NCI-H1092 (cell line): ENCODE measurements around the gene CAMK2G.
"Not testable (repeated sequence)": the region's sequence is repeated elsewhere in the genome, so short reads cannot be mapped to it uniquely, and the experiment has no call there.

ENCODE experiments used
- DNase-seq: peaks from one replicate; lab custom pipeline; 2025; lab: John Stamatoyannopoulos, UW

CAMK2G gene

DNA sequence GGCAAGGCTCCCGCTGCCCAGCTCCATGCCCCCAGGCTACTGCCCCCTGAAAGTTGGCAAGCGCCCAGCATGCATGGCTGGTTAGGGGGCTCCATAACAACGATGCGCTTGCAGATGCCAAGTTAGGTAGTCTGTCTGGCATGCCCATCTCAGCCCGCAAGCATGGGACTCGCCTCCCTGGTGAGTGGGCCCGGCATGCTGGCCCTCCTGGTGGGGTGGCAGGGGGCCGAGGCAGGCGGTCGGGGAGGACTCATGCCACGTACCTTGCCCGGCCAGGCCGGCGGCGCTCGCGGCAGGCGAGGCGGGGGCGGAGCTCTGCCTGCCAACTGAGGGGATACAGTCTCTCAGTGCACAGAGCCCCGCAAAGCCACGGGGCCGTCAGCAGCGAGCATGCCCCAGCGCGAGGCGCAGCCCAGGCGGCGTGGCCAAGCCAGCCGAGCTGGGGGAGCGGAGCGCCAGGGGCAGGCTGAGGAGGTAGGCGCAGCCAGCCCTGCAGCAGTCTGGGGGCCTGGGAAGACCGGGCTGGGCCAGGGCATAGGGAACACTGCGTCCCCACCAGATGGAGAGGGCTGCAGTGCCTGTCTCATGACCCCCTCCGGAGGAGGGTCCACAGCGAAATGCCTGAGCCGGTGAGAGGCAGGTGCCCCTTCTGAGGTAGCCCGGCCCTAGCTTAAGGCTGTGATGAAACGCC is 34.9 kb downstream of the CAMK2G start:
- DNase-seq = no peak

DNA sequence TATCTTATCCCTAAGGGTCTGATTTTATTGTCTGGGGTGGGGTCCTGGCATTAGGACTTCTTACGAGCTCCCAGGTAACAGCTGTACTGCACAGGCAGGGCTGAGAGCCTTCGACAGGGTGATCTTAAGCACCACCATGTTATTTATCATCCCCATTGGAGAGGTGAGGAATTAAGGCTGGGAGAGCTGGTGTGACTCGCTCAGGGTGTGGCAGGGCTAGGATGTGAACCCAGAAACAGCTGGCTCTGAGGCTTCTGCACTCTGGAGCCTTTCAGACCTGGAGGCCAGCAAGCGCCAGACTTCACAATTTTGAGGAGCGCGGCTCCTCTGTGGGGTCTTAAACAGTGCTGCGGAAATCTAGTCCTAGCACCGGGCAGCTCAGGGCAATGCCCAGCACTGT is 35.5 kb downstream of the CAMK2G start:
- DNase-seq = no peak

DNA sequence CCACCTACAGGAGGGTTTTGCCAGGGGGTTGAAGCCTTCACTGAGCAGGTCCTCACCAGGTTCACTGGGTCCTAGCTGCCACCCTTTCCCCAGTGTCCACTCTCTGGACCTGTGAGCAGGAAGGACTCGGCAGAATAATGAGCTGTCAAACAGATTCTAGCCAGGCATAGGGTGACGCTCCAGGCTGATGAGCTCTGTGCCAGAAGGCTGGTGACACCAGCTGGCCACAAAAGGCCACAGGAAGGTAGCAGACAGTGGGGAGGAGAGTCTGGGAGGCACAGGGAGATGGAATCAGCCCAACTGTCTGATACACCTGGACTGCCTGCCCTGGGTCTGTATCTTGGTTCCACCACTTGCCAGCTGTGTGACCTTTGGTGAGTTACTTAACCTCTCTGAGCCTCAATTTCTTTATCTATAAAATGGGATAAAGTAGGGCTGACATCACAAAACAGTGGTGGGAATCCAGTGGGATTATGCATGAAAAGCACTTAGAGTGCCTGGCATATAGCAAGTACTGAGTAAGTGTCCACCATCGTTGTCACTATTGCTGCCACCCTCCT is 36.3 kb downstream of the CAMK2G start:
- DNase-seq = no peak

- DNase-seq = no peak
Measured at GRCh38 chr10:73837072-73837471, 37.3 kb downstream of the CAMK2G start.

DNA sequence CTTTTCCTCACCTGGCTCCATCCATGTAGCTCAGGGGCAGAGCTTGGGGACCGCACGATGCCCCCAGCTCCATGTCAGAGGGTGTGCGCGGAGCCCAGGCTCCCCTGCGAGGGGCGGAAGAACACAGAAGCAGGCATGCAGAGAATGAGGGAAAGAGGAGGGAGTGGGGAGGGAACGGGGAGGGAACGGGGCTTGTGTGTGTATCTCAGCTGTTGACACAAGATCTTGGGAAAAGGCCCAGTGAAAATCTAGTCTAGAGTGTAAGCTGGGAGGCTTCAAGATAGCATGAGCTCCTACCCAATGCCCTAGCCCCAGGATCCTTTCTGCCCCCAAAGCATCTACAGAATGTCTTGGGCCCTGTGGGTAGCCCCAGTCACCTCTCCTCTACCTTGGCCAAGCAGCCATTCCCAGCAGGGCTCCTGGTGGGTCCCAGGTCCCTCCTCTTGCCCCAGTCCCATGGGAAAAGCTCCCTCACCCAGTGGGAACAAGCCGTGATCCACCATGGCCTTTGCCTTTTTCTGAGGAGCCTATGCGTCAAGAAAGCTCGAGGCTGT is 37.9 kb downstream of the CAMK2G start:
- DNase-seq = no peak

GRCh38 chr10:73829090-73829489 is 45.3 kb downstream of the CAMK2G start:
- not testable (repeated sequence) for DNase-seq

DNA sequence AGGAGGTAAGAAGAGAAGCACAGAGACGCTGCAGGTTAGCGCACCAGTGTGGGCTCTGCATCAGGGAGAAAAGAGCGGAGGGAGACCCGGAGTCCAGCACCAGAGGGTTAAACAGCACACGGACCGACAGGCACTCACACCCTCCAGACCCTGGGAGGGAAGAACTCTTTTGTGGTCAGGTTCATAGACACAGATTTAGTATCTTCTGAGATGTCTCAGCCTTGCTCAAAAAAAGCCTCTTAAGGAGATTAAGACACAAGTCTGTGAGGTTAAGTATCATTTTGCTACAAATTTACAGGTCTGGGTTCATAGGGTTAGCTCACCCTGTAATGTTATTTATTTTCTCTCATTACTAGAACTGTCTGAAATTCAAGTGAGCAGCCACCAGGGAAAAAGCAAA is 46.2 kb downstream of the CAMK2G start:
- DNase-seq = no peak

DNA sequence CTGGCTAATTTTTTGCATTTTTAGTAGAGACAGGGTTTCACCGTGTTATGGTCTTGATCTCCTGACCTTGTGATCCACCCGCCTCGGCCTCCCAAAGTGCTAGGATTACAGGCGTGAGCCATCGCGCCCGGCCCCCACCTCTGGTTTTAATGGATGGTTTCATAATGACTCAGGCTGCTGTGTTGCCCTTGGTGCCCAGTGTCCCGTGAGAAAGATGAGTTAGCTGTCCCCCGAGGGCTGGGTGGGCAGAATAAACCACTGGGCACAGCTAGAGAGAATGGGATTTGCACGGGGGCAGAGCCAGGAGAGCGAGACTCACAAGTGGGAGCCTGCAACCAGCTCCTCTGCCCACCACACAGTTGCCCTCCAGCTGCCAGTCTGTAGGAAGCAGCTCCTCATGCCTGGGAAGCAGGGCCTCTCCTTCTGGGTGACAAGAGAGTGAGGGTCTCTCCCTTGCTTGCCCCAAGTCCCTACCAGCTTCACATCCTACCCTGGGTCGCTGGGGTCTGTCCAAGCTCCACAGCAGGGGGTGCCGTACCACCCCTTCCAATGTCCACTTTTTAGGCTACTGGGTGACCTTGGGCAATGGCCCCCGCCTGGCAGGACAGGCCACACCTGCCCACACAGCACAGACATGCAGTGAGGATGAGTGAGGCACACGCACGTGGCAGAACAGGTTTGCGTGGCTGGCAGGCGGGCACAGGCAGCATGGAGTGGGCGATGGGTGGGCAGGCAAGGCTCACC is 46.8 kb downstream of the CAMK2G start:
- no peak for DNase-seq

DNA sequence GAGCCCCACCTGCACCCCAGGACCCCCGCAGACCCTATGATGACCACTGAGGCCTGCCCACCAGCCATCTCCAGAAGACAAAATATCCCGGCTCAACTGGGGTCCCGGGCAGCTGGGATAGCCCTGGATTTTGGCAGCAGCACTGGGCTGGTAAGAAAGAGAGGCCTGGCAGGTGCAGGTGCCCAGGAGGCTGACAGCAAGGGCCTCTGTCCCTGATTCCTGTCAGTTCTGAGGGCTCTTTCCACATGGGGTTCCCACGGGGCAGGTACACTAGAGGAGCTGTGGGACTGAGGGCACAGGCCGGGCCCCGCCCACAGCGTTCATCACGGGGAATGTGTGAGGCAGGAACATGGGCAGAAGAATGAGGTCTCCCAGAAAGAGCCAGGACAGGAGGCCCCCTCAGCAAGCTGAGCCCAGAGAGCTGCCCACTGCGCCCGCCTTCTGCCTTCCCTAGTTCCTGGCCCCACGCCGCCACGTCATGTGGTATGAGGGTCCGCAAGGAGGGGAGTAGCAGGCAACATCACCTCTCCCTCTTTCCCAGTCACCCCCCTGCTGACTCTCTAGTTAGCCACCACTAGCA is 50.1 kb downstream of the CAMK2G start:
- DNase-seq = no peak

DNA sequence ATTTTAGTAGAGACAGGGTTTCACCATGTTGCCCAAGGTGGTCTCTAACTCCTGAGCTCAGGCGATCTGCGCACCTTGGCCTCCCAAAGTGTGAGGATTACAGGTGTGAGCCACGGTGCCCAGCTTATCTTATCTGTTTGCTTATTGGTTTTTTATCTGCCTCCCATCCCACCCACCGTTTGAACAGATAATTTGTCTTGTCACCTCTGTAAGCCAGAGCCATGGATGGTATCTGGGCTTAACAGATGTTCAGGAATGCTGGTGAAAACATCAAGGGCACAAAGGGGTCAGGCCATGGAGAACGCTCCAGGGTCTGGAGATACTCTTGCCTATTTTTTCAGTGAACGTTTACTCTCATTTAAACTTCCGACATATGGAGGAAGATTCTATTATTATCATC is 51.0 kb downstream of the CAMK2G start:
- no peak for DNase-seq

GRCh38 chr10:73819513-73820093 is 54.8 kb downstream of the CAMK2G start:
- no peak for DNase-seq

GRCh38 chr10:73819081-73819480 is 55.3 kb downstream of the CAMK2G start:
- DNase-seq = no peak

DNA sequence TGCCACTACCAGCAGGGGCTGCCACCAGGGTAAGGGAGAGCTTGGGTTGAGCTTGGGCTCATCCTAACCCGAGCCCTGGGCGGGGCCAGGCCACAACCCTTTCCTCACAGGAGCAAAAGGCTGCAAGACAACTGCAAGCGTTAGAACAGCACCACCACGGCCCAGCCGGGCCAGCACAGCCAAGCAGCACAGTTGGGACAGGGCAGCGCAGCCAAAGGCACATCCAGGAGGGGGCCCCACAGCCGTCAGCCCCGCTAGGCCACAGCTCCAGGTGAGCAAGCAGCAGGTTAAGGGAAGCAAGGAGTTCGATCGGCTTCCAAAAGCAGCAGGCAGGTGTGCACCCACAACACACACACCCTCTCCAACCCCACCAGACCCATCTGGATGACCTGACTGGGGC is 56.0 kb downstream of the CAMK2G start:
- DNase-seq = no peak

DNA sequence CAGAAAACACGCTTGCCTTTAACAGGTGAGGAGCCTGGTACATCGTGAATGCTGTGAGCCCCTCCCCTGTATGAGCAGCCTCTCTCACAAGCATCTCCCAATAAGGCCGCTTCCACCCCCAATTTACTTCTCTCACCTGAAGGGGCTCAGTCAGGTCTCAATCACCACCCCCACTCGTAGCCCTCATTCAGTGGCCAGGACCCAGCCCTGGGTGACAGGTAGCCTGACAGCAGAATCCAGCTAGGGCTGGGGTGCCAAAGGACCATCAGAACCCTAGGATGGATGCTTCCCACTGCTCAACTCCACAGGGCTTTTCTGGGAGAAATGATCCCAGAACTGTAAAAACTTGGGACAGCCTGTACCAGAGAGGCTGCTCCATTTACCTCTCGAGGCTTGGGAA is 56.5 kb downstream of the CAMK2G start:
- DNase-seq = no peak

DNA sequence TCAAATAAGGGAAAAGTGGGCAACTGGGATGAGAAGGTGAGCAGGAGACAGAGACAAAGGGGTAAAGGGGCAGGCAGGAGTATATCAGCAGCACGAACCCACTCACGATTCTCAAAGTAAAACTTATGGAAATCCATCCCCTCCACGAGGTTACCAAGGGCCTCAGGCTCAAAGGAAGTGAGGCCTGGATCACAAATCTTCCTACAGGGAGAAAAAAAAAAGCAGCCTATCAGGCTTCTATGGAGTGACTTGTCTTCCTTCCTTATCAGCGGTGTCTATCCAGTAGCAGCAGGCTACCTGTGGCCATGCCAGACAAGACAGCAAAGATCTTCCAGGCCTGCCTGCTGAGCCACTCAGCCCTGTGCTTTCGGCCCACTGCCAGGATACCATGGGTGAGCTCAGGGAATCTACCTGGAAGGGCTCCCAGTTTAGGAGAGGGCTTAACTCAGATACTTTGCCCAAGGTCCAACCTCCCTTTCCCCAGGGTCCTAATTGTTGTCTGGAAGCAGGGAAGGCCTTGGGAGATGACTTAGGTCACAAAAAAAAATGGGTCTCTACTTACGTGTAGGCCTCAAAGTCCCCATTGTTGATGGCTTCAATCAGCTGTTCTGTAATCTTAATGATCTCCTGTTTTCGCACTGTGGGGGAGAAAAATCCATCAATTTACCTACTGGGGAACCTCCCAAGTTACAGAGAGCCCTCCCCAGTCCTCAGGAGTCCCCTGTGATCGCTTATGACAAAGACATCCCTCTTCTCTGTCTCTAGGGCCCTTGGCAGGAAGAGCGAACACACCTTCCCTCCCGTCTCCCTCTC is 57.2 kb downstream of the CAMK2G start:
- no peak for DNase-seq

DNA sequence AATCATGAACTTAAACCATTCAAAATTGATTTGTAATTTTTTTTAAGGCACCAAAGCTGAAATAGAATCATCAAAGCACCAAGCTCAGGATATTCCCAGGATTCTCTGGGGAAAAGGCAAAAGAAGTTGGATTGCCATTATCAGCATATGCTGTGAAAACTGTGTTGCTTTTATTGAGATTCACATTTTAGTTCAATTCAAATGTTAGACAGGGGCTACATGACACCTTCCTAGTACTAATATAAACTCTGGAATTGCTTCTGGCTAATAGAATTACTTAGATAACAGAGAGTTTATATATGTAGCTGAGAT is 58.7 kb downstream of the CAMK2G start:
- no peak for DNase-seq

GRCh38 chr10:73814896-73815718 is 59.2 kb downstream of the CAMK2G start:
- DNase-seq = no peak

DNA sequence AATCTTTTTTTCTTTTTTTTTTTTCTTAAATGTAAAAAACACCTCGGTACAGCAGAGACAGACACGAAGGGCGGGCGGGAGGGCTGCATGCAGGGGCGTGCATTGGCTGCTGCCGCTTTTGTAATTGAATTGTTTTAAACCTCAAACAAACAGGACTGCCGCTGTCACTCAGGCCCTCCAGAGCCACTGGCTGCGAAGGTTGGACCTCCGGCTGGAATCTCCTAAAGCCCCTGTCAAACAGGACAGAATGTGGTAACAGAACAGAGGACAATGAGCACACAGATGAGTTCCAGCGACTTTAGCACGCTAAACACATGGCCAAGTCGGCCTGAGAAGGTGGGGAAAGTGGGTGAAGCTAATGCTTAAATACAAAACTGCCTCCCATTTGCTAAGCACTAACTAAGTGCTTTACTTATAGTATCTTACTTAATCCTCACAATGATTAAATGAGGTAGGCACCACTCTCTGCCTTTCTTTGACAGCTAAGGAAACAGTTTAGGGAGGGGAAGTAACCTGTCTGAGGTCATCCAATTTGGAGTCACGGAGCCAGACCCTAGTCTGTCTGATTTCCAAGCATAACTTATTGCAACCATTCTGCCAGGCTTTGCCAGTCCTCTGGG is 60.0 kb downstream of the CAMK2G start:
- no peak for DNase-seq

GRCh38 chr10:73813333-73813732 is 61.0 kb downstream of the CAMK2G start:
- DNase-seq = no peak

DNA sequence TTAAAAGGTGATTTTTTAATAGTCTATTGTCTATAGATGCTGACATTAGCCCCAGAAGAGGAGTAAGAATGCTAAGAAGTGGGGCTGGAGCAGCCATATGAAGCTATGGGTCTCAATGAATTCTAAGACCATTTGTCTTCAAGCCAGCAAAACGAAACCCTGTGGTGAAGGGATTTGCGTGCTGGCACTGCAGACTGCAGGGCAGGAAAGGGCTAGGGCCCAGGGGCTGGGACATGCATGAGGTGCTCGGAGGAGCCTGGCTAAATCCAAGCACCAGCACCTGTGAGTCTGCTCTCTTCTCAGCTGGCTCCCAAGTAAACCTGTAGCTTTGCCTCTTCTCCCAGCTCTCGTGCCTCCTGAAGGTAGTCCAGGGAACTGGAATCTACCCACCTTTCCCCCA is 61.7 kb downstream of the CAMK2G start:
- no peak for DNase-seq
